Stimulated activated naive CD8-positive, alpha-beta T cell treated with anti-CD3 and anti-CD28 coated beads, Interleukin-15, Interleukin-2, amounts not matched to agents 100 U/mL and 50 U/mL, for 24 hours (primary cell): ENCODE results near the gene ULK1.
A peak's percentile ranks its signal among the peaks of the same experiment; 100 is the strongest.

Source experiments
- ATAC-seq: fragments of 150-1000 bp; cut with Tn5 transposase; one replicate; pipeline ENCODE4 v1.10.0; 2021
- DNase-seq: peaks from one replicate; pipeline ENCODE4 v3.0.0; 2021

The ULK1 gene

DNA sequence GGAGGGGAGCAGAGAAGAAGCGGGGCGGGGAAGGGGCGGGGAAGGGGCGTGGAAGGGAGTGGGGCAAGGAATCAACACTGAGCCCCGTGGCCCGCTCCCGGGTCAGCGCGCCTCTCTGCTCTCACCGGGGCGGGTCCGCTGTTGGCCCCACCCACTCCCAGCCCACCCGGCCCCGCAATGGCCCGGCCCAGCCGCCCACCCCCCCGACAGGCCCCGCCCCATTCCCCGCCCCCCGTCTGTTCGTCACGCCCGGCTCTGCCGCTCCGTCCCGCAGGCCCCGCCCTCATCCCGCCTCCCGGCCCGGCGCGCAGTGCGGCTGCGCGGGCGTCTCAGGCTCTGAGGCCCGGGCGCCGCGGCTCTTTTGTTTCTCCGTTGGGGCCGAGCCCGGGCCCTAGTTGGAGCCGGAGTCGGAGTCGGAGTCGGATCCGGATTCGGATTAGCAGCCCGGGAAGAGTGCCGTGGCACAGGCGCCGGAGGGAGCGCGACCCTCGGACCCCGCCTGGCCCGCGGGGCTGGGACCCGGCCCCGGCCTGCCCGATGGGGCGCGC is at the start of gene ULK1:
TSS of gene ULK1 (plus strand) at position 310 of the 548 bp plus-strand sequence. CDS start 380 bp downstream, outside the sequence.
- DNase-seq (peak; percentile 96), ATAC-seq (peak; percentile 84)

DNA sequence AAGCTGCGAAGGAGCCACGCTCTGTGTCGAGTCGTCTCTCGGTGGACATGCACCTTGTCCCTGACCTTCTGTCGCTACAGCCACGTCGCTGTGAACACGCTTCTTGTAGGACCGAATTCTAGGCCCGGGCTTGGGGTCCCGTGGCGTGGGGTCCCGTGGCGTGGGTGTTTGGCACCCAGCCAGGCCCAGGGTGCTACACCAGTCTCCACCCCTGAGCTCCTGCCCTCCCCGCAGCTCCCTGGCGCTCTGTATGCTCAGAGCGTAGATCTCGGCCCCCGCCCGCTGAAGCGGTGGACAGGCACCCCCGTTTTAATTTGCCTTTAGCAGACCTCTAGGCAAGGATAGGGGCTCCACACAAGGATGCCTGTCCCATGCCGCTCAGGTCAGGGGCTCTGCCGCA is 49.8 kb upstream of the ULK1 start:
- no peak for DNase-seq
- ATAC-seq: no peak

DNA sequence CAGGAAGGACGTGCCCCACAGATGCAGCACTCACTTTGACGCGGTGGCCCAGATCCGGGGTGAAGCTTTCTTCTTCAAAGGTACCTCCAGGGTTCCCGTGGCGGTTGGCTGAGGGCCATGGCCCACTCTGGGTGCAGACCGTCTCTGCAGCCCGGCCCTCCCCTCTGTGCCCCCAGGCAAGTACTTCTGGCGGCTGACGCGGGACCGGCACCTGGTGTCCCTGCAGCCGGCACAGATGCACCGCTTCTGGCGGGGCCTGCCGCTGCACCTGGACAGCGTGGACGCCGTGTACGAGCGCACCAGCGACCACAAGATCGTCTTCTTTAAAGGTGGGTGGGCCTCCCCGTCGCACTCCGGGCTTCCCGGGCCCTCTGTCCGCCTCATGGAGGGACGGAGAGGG is 49.3 kb upstream of the ULK1 start:
- no peak for ATAC-seq
- DNase-seq: no peak

DNA sequence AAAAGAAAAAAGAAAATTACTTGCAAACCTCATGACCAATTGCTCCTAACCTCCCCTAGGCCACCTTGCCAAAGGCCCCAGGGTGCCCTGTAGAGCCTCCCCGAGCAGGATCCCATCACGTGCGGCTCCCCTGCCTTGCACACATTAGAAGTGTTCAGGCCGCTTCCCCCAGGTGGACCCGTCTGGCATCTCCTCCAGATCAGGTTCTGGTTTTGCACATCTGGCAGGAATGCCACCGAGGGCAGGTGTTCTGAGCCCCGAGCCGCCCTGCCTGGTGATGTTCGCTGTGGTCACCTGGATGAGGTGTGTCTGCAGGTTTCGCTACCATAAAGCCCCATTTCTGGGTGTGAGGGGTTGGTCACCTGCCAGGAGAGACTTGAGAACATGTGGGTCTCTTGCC is 47.0 kb upstream of the ULK1 start:
- DNase-seq: no peak
- ATAC-seq: no peak

DNA sequence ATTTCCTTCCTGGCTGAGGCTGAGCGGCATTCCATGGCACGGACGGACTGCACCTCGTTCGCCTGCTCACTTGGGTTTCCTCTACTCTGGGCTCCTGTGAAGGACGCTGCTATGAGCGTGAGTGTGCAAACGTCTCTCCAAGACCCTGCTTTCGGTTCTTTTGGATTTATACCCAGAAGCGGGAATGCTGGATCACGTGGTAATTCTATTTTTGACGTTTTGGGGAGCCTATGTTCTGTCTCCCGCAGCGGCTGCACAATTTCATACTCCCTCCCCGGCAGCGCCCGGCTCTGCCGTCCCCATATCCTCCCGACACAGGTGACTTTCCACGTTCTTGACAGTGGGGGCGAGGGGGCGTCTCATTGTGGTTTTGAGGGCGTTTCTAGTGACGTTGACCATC is 45.7 kb upstream of the ULK1 start:
- ATAC-seq: no peak
- no peak for DNase-seq

DNA sequence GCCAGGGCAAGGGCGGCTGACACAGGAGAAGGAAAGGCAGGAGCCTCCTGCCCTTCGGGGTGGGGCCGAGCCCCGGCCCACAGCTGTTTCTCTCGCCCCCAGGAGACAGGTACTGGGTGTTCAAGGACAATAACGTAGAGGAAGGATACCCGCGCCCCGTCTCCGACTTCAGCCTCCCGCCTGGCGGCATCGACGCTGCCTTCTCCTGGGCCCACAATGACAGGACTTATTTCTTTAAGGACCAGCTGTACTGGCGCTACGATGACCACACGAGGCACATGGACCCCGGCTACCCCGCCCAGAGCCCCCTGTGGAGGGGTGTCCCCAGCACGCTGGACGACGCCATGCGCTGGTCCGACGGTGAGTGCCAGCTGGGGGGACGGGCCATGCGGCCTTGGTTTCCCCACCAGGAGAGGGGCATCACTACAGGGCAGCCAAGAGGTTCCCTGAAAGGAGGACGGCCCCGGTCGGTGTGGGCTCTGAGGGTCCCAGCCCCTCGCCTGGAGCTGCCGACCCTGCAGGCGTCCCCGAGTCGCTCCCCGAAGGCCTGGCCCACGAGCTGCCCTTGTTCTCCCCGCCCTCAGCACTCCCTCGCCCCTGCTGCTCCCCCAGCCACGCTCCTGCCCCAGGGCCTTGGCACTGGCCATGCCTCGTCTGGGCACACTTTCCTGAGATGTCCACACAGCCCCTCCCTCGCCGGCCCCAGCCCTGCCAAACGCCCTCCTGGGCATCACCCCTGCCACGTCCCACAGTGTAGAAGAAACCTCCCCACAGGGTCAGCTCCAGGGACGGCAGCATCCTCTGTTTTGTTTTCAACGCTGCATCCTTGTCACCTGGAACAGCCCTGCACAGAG is 44.5 kb upstream of the ULK1 start:
- DNase-seq (no peak), ATAC-seq (no peak)

DNA sequence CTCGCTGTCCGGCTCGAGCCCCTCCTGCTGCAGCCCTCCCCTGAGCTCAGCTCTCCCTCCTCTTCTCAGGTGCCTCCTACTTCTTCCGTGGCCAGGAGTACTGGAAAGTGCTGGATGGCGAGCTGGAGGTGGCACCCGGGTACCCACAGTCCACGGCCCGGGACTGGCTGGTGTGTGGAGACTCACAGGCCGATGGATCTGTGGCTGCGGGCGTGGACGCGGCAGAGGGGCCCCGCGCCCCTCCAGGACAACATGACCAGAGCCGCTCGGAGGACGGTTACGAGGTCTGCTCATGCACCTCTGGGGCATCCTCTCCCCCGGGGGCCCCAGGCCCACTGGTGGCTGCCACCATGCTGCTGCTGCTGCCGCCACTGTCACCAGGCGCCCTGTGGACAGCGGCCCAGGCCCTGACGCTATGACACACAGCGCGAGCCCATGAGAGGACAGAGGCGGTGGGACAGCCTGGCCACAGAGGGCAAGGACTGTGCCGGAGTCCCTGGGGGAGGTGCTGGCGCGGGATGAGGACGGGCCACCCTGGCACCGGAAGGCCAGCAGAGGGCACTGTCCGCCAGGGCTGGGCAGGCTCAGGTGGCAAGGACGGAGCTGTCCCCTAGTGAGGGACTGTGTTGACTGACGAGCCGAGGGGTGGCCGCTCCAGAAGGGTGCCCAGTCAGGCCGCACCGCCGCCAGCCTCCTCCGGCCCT is 43.4 kb upstream of the ULK1 start:
- ATAC-seq (peak; percentile 25), DNase-seq (peak; percentile 37)

DNA sequence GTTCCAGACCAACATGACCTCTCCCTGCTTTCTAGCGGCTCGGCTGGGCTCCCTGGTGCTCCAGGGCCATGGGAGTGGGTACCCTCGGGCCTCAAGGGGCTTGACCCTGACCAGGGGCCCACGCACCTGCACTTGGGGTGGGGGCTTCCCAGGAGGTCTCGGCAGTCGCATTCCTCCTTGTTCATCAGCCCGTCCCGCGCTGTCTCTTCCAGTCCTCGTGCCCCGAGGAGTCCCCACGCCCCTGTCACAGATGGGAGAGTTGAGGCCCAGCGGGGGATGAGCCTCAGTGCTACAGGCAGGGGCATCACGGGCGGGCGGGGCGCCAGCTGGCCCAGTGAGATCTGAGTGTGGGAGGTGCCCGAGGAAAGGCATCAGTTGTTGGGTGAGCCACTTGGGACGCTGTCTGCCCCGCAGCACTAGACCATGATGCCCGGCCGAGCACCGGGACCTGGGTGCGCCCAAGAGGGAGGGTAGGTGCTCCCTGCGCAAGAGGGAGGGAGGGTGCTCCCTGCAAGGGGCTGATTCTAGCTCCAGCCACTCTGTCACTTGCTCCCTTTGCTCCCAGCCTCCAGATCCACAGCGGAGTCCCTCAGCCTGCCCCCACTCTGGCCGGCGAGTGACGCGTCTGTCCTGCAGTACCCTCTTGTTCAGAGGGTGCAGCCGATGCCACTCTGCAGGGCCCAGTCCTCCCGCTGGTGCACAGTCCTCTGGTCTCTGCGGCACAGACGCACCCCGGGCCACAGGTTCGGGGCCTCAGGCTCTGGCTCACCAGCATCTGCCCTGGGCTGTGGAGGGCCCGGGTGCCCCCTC is 42.5 kb upstream of the ULK1 start:
- DNase-seq (no peak), ATAC-seq (no peak)

DNA sequence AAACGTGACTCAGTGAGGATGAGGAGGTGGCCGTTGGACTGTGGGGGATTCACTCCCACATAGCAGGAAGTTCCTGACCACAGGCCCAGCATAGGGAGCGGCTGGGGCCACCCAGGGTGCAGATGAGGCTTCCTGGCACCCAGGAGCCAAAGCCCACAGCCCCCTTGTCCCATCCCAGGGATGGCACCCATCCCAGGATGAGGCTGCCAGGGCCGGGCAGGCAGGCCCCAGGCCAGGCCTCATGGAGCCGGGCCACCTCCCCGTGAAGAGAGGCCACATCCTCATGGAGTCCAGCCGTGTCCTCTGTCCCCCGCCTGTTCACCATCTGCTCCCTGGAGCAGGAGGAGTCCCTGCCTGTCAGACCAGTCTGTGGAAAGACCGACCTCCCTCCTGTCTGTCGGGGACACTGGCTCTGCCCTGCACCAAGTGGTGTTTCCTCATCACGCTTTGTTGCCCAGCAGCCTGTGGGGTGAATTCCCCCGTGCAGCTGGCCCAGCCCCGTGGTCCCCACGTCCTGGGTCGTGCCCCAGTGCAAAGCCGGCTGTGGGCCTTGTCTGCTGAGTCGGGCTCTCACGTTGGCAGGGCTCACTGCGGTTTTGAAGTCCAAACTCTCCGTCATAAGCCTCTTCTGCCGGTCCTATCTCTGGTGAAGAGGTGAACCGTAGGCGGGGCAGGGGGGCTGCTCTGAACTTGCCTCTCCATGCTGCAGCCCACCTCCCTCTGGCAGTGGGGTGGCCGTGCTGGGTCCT is 41.7 kb upstream of the ULK1 start:
- DNase-seq (no peak), ATAC-seq (no peak)

DNA sequence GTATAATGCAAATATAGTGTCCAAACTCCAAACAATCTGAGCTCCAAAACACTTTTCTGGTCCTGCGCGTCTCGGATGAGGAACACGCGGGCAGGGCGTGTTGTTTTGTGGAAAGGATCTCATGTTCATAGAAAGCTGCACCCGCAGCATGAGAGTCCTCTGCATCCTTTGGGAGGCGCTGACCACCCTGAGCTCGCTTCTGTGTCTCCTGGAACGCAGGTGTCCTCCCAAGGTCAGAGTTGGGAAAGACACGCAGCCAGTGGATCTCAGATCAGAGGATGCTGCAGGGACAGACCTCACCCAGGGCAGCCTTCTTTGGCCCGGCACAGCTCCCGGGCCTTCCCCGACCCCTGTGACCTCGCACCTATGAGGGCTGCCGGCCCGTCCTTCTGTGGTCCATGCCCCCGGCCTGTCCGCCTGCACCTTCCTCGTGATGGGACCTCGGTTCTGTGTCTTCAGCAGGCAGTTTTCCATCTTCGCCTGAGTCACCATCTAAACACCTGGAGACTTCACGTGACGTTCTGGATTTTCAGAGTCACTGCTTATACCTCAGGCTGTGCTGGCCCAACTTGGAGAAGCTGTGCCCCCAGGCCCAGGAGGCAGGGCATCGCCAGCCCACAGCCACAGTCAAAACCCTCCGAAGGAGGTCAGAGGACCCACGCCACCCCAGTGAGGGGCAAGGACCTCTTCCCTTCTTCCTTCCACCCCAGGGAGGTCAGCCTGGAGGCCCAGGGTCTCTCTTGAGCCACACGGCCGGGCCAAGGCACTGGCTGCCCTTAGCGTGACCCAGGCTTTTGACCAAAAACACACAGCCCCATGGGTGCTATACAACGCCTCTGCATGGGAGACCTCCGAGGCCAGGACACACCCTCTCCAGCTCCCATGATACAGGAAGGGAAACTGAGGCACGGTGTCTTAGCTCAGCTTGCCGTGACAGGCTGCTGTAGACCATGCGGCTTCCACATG is 40.3 kb upstream of the ULK1 start:
- no peak for ATAC-seq
- DNase-seq: no peak

DNA sequence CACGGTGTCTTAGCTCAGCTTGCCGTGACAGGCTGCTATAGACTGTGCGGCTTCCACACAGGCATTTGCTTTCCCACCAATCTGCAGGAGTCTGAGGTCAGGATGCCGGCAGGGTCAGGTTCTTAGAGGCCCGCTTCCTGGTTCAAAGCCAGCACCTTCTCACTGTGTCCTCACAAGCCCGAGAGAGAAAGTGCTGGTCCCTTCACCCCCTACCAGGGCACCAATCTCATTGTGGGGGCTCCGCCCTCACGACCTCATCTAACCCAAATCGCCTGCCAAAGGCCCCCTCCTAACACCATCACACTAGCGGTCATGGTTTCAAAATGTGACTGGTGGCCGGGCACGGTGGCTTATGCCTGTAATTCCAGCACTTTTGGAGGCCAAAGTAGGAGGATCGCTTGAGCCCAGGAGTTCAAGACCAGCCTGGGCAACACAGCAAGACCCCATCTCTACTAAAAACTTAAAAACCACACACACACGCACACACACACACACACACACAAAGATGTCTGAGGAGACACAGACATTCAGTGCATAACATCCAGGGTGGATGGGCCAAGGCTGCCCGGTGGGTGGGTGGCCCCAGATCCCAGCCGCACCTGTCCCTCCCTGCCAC is 39.5 kb upstream of the ULK1 start:
- ATAC-seq (no peak), DNase-seq (no peak)

DNA sequence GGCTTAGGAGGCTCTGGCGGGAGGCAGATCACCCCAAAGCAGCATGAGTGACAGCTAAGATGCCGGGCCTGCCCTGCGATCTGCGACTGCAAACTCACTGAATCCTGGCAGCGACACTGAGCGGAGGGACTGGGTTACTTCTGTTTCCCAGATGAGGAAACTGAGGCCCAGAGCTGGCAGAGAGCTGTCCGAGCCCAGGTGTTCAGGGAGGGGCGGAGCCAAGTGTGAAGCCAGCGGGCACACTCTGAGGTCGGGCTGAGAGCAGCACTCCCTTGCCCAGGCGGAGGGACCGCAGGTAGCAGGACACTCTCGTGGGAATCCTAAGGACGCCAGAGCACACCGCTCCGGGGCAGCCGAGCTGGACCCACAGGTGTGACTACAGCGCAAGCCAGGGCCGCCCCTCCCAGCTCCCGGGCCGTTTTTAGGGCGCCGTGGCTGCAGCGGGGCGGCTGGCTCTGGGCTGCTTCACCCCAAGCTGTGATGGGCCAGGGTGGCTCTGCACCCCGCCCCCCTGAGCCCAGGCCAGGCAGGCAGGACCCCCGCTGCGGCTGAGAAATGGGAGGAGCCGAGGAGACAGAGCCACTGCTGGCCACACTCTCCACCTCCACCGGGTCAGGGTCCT is 38.8 kb upstream of the ULK1 start:
- ATAC-seq (no peak), DNase-seq (no peak)

DNA sequence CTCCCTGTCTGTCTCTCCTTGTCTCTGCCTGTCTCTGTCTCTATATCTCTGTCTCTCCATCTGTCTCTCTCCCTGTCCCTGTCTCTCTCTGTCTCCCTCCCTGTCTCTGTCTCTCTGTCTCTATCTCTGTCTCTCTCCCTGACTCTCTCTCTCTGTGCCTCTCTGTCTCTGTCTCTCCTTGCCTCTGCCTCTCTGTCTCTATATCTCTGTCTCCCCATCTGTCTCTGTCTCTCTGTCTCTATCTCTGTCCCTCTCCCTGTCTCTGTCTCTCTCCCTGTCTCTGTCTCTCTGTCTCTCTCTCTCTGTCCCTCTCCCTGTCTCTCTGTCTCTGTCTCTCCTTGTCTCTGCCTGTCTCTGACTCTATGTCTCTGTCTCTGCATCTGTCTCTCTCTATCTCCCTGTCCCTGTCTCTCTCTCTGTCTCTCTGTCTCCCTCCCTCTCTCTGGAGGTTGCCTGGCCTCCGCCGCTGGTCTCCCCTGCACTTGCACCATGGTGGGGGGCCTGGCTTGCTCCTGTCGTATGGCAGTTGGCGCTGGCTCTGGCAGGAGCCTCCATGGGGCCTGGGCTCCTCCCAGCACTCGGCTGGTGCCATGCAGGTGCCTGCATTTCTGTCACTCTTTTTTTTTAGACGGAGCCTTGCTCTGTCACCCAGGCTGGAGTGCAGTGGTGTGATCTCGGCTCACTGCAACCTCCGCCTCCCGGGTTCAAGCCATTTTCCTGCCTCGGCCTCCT is 37.9 kb upstream of the ULK1 start:
- no peak for ATAC-seq
- DNase-seq: no peak

DNA sequence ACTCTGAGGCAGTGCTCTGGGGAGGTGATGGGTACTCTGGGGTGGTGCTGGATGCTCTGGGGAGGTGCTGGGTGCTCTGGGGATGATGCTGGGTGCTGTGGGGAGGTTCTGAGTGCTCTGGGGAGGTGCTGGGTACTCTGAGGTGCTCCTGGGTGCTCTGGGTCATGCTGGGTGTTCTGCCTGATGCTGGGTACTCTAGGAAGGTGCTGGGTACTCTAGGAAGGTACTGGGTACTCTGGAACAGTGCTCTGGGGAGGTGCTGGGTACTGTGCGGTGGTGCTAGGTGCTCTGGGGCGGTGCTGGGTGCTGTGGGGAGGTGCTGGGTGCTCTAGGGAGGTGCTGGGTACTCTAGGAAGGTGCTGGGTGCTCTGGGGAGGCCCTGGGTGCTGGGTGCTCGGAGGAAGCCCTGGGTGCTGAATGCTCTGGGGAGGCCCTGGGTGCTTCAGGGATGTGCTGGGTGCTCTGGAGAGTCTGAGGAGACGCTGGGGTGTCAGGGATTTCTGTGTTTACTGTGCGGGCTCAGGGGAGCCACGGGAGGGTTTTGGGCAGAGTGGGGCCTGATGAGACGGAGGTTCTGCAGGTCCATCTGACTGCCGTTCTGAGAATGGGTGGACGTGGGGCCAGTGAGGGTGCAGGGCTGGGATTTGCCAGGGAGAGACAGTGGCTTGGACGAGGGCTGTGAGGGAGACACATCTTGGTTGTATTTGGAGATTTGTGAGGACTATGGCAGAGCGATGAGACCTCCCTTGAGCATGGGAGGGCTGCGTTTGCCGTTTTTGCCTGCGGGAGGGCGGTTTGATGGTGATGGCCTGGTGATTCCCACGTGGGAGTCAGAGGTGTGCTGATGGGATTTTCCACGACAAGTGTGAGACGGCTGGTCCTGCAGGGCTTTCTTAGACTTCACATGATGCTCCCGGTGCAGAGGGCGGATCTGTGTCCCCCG is 36.2 kb upstream of the ULK1 start:
- ATAC-seq (no peak), DNase-seq (no peak)

DNA sequence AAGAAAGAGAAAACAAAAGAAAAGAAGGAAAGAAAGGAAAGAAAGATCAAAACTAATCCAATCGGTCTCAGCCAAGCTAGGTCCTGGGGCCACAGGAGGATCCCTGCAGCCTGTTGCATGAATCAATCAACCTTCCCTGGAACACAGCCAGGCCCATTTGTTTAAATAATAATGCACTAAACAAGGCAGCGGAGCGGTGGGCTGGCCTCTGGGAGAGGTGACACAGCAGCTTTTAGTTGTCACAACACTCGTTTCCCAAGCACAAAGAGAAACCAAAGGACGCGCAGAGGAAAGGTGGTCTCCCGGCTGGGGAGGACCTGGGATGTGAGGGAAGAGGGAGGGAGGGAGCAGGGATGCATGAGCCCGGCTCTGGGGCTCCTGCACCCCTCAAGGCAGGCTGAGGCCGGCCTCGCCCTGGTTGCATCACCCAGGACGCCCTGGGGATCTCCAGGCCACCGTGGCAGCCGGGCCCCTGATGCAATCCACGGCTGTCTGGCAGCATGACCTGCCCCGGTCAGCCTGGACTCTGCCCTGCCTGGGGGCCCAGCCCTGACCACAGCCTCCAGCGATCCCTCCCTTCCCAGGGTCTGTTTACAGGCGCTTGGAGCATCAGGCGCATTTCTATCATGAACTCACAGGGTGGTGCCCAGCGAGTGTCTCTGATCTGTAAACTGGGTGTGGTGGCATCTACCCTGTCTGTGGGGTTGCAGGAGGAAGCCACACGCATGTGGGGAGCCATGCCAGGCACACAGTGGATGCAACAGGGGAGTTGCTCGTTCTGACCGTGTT is 33.8 kb upstream of the ULK1 start:
- no peak for ATAC-seq
- DNase-seq: no peak

DNA sequence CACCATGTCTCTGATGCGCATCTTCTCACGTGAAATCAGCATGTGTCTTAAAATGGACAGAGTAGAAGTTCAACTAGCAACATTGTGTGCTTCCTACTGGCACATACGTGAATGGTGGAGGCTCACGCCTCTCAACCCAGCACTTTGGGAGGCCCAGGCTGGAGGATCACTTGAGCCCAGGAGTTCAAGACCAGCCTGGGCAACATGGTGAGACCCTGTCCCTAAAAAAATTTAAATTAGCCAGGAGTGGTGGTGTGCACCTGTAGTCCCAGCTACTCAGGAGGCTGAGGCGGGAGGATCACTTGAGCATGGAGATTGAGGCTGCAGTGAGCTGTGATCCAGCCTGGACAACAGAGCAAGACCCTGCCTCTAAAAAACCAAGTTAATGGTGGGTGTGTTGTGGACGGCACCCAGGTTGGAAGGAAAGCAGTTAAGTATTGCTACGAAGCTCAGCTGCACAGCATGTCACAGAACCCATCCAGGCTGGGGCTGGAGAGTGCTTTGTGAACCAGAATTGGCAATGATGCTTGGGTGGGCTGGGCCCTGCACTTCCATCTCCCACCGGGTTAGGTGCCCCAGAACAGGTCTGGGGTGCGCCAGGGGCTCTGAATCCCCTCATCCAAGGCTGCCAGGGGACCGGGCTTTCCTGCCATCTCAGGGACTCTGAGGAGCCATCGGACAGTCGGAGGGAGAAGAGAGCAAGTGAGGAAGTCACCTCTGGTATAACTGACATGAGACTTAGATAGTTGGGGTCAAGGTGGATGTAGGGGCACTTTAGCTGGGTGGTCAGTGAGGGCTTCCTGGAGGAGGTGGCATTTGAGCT is 33.0 kb upstream of the ULK1 start:
- no peak for ATAC-seq

More for the DNA sequence above, 33.0 kb upstream of the ULK1 start:
- DNase-seq: no peak
